Fibroblast of mammary gland (primary cell): ENCODE measurements around the gene SECISBP2.
A peak's percentile ranks its signal among the peaks of the same experiment; 100 is the strongest.

Source experiments
- DNase-seq: peaks from one replicate; pipeline ENCODE4 v3.0.0-alpha.2; 2010; ENCODE audit warnings: low read depth
- H3K4me3 ChIP-seq: 2 replicates; pipeline ENCODE4 v1.5.1; 2011; ENCODE audit warnings: low read depth, mild to moderate bottlenecking, low read length, moderate library complexity; ENCODE audit not compliant: control insufficient read depth
- CTCF ChIP-seq: conservative IDR thresholded peaks from 2 replicates; pipeline ENCODE4 v1.5.1; 2011; ENCODE audit warnings: low read depth, low read length, inconsistent platforms; ENCODE audit not compliant: control insufficient read depth, insufficient read depth

SECISBP2 gene

GRCh38 chr9:89304020-89304833 is 14.1 kb upstream of the SECISBP2 start:
- no peak for DNase-seq
- TF ChIP-seq CTCF: no peak
- no peak overlapping the region for H3K4me3 ChIP-seq

GRCh38 chr9:89304834-89305188 is 13.5 kb upstream of the SECISBP2 start:
- DNase-seq: no peak
- H3K4me3 ChIP-seq: no peak overlapping the region
- TF ChIP-seq CTCF: no peak

- no peak for TF ChIP-seq CTCF
- no peak for DNase-seq
- H3K4me3 ChIP-seq: no peak overlapping the region
These were observed 12.4 kb upstream of the SECISBP2 start for GRCh38 chr9:89305868-89306267.

DNA sequence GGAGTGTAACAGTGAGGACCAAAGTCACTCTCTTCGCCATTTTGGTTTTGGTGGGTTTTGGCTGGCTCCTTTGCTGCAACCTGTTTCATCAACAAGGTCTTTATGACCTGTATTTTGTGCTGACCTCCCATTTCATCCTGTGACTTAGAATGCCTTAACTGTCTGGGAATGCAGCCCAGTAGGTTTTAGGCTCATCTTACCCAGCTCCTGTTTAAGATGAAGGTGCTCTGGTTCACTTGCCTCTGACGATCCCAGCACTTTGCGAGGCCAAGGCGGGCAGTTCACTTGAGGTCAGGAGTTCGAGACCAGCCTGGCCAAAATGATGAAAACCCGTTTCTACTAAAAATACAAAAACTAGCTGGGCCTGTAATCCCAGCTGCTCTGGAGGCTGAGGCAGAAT is 9.1 kb upstream of the SECISBP2 start:
- TF ChIP-seq CTCF: no peak
- DNase-seq: no peak
- no peak overlapping the region for H3K4me3 ChIP-seq

- no peak for DNase-seq
- no peak for TF ChIP-seq CTCF
- peak overlapping the region; percentile 76 for H3K4me3 ChIP-seq
These were observed 8.5 kb upstream of the SECISBP2 start for GRCh38 chr9:89309608-89310474.

GRCh38 chr9:89310475-89311345 is 7.6 kb upstream of the SECISBP2 start, which contains the start of gene CKS2:
Gene CKS2 (plus strand): TSS chr9:89311195. CDS start chr9:89311293, 98 bp downstream.
- peak within 1 kb of the TSS; percentile 93 for H3K4me3 ChIP-seq
- TF ChIP-seq CTCF: no peak
- peak; percentile 100 for DNase-seq
